DOHH2 (cell line): Measurements from ENCODE around the gene RMI1.

Experiments used
- H3F3A ChIP-seq: fragments of 200-600 bp; sonication (generic), shearing (Covaris generic); 2 replicates; pipeline ENCODE4 v1.6.0; 2016; ENCODE audit warnings: antibody characterized with exemption, mild to moderate bottlenecking; ENCODE audit not compliant: control insufficient read depth, insufficient read depth
- H3K27ac ChIP-seq: fragments of 200-600 bp; sonication (generic); 2 replicates; pipeline ENCODE4 v1.5.1; 2014; ENCODE audit warnings: low read depth, mild to moderate bottlenecking, low read length, moderate library complexity
- H3K27me3 ChIP-seq: fragments of 200-600 bp; sonication (generic); 2 replicates; pipeline ENCODE4 v1.6.1; 2014; ENCODE audit warnings: mild to moderate bottlenecking, low read length, mixed read lengths; ENCODE audit not compliant: control insufficient read depth
- H3K36me3 ChIP-seq: fragments of 200-600 bp; sonication (generic); 2 replicates; pipeline ENCODE4 v1.6.1; 2014; ENCODE audit warnings: mild to moderate bottlenecking, low read length, moderate library complexity, mixed read lengths; ENCODE audit not compliant: control insufficient read depth
- H3K4me1 ChIP-seq: fragments of 200-600 bp; sonication (generic); 2 replicates; pipeline ENCODE4 v1.6.1; 2014; ENCODE audit warnings: mild to moderate bottlenecking, low read length, mixed read lengths; ENCODE audit not compliant: control insufficient read depth
- H3K4me2 ChIP-seq: fragments of 200-600 bp; sonication (generic); 2 replicates; pipeline ENCODE4 v1.6.0; 2014; ENCODE audit warnings: mild to moderate bottlenecking, low read length, moderate library complexity
- H3K4me3 ChIP-seq: fragments of 200-600 bp; sonication (generic); 2 replicates; pipeline ENCODE4 v1.5.1; 2014; ENCODE audit warnings: mild to moderate bottlenecking, low read length, mixed read lengths
- H3K79me2 ChIP-seq: fragments of 200-600 bp; sonication (generic); 2 replicates; pipeline ENCODE4 v1.6.1; 2014; ENCODE audit warnings: mild to moderate bottlenecking, low read length, mixed read lengths; ENCODE audit not compliant: control insufficient read depth
- H3K9me2 ChIP-seq: fragments of 200-600 bp; sonication (generic); replicated peaks from 2 replicates; pipeline ENCODE4 v1.6.1; 2014; ENCODE audit warnings: mild to moderate bottlenecking, low read length, mixed read lengths; ENCODE audit not compliant: control insufficient read depth
- H3K9me3 ChIP-seq: fragments of 200-600 bp; sonication (generic); 2 replicates; pipeline ENCODE4 v1.6.1; 2014; ENCODE audit warnings: antibody characterized with exemption, low read length, mixed read lengths; ENCODE audit not compliant: control insufficient read depth, insufficient read depth
- H4K20me1 ChIP-seq: fragments of 200-600 bp; sonication (generic); 2 replicates; pipeline ENCODE4 v1.6.0; 2014; ENCODE audit warnings: low read depth, mild to moderate bottlenecking, antibody characterized with exemption, low read length, moderate library complexity; ENCODE audit not compliant: control insufficient read depth, insufficient read depth
- CTCF ChIP-seq: fragments of 200-600 bp; sonication (generic); IDR thresholded peaks from one replicate; pipeline ENCODE4 v1.5.1; 2014; ENCODE audit warnings: antibody characterized with exemption, mild to moderate bottlenecking, low read depth, low read length; ENCODE audit not compliant: poor library complexity, severe bottlenecking
- EZH2phosphoT487 ChIP-seq: fragments of 200-600 bp; sonication (generic); IDR thresholded peaks from 2 replicates; pipeline ENCODE4 v1.6.1; 2017; ENCODE audit warnings: borderline replicate concordance, mild to moderate bottlenecking, antibody characterized with exemption, low read length, moderate library complexity, mixed read lengths

The RMI1 gene

GRCh38 chr9:83976372-83976771, 4.2 kb upstream of the RMI1 start:
- no peaks in the 10 kb centered on the region for H3K9me2 ChIP-seq
- H3K4me1 ChIP-seq, result peaks cover 23% of the 10 kb centered on the region
- no peaks in the 10 kb centered on the region for H3K9me3 ChIP-seq
- peaks cover 63% of the 10 kb centered on the region for H4K20me1 ChIP-seq
- H3K27ac ChIP-seq, result no peak overlapping the region
- no peaks in the 10 kb centered on the region for H3K27me3 ChIP-seq
- H3K4me3 ChIP-seq, result no peak overlapping the region
- peaks cover 73% of the 10 kb centered on the region for H3F3A ChIP-seq
- H3K4me2 ChIP-seq, result no peak overlapping the region
- peaks cover 90% of the 10 kb centered on the region for H3K79me2 ChIP-seq
- TF ChIP-seq CTCF, result no peak
- TF ChIP-seq EZH2phosphoT487, result no peak
- H3K36me3 ChIP-seq, result peaks cover 94% of the 10 kb centered on the region

DNA sequence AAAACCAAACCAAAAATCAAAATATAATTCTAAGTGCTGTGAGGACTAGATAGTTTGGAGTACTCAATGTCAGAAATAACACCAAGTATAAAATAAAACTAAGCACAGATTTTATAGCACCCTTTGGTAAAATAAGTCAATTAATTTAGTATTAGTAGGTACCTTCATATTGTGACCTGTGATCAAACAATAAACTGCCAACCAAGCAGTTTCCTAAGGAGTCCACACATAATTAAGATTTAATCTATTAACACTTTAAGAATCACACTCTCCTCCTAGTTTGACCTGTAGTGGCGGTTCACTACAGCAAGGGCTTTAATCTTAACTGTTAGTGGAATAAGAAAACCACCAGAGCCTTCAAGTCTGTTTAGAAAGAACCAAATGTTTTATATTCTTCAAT, 3.4 kb upstream of the RMI1 start:
- peak overlapping the region; percentile 98; the same call in 1 of the 2 replicates for H3K4me3 ChIP-seq
- no peaks in the 10 kb centered on the region for H3K9me3 ChIP-seq
- peaks cover 56% of the 10 kb centered on the region for H4K20me1 ChIP-seq
- H3K4me2 ChIP-seq, result peak overlapping the region; percentile 67
- no peaks in the 10 kb centered on the region for H3K9me2 ChIP-seq
- H3F3A ChIP-seq, result peaks cover 67% of the 10 kb centered on the region
- H3K27me3 ChIP-seq, result no peaks in the 10 kb centered on the region
- peaks cover 27% of the 10 kb centered on the region for H3K4me1 ChIP-seq
- no peak overlapping the region for H3K27ac ChIP-seq
- TF ChIP-seq CTCF, result no peak
- TF ChIP-seq EZH2phosphoT487, result no peak
- peaks cover 94% of the 10 kb centered on the region for H3K79me2 ChIP-seq
- H3K36me3 ChIP-seq, result peaks cover 94% of the 10 kb centered on the region

DNA sequence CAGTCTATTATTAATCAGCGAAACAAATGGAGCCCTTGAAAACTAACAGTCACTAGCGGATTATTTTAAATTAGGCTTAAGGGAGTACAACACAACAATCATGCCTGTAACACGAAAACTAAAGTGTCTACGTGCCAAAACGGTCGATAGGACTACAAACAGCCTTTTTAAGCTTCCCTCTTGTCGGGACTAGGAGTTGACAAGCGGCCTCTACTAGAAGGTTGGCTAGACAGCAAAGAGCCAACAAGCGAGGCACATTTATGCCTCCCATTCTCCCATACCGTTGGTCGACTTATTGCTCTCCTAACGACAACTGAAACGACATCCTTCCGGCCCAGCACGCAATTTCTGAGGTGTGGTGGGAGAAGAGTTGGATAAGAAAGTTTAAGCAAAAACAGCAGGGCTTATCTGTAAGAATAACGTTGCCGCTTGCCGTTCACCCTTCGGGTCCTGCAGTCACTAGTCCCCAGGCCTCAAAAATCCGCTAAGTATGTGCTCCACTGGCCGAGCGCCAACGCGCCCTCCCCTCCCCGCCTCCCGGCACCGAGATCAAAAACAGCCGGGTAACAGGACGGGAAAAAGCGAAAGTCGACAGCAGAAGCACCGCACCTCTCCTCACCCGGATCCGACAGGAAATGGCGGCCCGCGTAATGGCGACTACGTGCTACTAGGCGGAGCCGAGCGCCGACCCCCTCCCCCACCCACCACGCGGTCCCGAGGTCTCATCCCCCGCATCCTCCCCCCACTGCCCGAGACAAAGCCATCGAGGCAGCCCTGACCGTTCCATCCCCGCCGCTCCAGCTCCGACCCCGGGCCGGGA, 1.4 kb upstream of the RMI1 start:
- TF ChIP-seq EZH2phosphoT487 (no peak), CTCF (no peak)
- H3K27me3 ChIP-seq, result no peaks in the 10 kb centered on the region
- peaks cover 51% of the 10 kb centered on the region for H4K20me1 ChIP-seq
- H3K9me2 ChIP-seq, result no peaks in the 10 kb centered on the region
- H3K79me2 ChIP-seq, result peaks cover 98% of the 10 kb centered on the region
- peak overlapping the region; percentile 67 for H3K4me2 ChIP-seq
- H3K9me3 ChIP-seq, result no peaks in the 10 kb centered on the region
- peak overlapping the region; percentile 98 for H3K4me3 ChIP-seq
- peaks cover 47% of the 10 kb centered on the region for H3F3A ChIP-seq
- peak overlapping the region; percentile 92 for H3K27ac ChIP-seq
- H3K36me3 ChIP-seq, result peaks cover 86% of the 10 kb centered on the region
- H3K4me1 ChIP-seq, result peaks cover 47% of the 10 kb centered on the region
